CD4-positive, alpha-beta T cell treated with Interleukin-10 for 1 hour (primary cell): ENCODE measurements around the gene TAS2R16.
"Not testable (repeated sequence)": the region's sequence is repeated elsewhere in the genome, so short reads cannot be mapped to it uniquely, and the experiment has no call there.

Experiments
- DNase-seq: peaks from one replicate; pipeline ENCODE4 v3.0.0-alpha.2; 2020

TAS2R16 gene

DNA sequence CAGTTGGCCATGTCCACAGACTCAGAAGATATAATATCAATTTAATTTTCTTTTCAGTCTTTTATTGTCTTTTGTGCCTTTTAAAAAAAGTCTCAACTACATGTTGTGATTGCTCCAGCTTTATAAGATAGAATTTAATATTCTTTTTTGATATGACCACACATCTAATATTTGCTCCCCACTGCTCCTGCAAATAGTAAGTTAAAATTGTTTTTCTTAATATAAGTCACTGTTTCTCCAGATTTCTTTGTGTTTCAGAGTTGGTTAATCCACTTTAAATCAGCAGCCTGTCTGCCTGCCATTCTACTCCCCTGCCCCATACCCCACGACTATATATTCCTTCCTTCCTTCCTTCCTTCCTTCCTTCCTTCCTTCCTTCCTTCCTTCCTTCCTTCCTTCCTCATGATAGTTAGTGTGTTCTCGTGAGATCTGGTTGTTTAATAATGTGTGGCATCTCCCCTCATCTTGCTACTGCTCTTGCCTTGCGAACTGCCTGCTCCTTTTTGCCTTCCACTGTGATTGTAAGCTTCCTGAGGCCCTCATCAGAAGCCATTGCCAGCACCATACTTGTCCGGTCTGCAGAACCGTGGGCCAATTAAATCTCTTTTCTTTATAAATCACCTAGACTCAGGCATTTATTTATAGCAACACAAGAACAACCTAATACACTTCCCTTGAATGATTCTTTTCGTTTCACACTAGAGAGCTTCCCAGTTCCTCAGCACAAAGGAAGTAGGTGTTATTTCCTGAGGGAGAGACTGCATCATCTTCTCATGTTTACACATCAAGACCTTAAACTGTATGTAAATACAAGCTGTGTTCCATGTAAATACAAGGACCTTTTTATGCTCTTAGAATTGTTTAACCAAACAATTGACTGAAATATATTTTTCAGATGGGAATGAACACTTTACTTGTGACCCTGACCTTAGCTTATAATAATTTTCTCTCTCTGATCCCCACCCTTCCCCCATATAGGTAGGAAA, 24.5 kb downstream of the TAS2R16 start:
- DNase-seq = no peak

- DNase-seq = no peak
These were observed 27.1 kb downstream of the TAS2R16 start for GRCh38 chr7:122968389-122968788.

- DNase-seq = no peak
These were observed 30.2 kb downstream of the TAS2R16 start for GRCh38 chr7:122965306-122965705.

DNA sequence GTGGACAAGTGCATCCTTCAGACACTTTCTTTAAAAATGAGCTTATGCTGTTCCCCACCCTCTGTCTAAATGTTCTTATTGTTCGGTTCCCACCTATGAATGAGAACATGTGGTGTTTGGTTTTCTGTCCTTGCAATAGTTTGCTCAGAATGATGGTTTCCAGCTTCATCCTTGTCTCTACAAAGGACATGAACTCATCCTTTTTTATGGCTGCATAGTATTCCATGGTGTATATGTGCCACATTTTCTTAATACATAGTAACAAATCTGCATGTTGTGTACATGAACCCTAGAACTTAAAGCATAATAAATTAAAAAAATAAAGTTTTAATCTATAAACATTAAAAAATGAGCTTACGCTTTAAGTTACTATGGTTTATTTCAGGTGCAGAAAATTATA, 41.8 kb downstream of the TAS2R16 start:
- DNase-seq = not testable (repeated sequence)

DNA sequence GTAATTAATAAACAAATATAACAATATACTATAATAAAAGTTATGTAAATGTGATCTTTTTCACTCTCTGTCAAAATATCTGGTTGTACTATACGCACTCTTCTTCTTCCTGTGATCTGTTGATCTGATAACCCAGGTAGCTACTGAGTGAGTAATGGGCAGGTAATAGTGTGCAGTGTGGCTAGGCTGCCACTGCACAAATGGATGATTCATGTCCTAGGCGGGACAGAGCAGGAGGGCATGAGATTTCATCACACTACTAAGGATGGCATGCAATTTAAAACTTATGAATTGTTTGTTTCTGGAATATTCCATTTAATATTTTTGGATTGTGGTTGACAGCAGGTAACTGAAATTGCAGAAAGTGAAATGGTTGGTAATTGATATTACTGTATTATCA, 44.5 kb downstream of the TAS2R16 start:
- no peak for DNase-seq

DNA sequence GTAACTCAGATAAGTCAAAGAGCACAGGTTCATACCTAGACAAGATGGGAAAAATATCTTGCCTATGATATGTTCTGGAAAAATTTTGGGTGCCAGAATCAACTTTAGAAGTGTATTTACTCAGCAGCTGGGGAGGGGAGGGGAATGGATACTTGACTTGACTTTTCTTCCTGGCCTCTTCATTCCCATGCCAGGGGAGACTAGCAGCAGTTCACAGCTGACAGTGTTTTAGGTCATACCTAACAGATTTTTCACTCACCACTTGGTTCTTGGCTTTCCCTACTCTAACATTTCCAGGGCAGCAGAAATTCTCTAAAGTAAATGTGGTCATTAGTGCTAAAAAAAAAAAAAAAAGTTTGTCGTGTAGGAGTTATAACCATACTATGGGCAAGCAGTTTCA, 46.3 kb downstream of the TAS2R16 start:
- DNase-seq = no peak
